Thoracic aorta (tissue), 2 donors: ENCODE results near the gene MMAB. TPM values are rescaled to one million over a fixed set of nuclear protein-coding genes. Genes with fewer than 3 reads are reported as not detected.

ENCODE experiments used
- ATAC-seq: fragments of 150-250 bp; one replicate; pipeline ENCODE4 v1.8.0; 2017; ENCODE audit warnings: low read depth; ENCODE audit not compliant: insufficient number of reproducible peaks, low FRiP score
- DNase-seq: peaks from one replicate; pipeline ENCODE4 v3.0.0-alpha.2; 2020; ENCODE audit warnings: low spot score
- H3K27ac ChIP-seq, 2 donors: fragments of 200-600 bp; sonication (generic); 1 replicate in 1 of 2; 2 replicates in 1 of 2; pipeline ENCODE4 v1.5.1; 2016; ENCODE audit warnings: mild to moderate bottlenecking in 2 of 2, moderate library complexity in 2 of 2
- H3K27me3 ChIP-seq: fragments of 200-600 bp; sonication (generic); replicated peaks from 2 replicates; pipeline ENCODE4 v1.6.0; 2016; ENCODE audit warnings: mild to moderate bottlenecking; ENCODE audit not compliant: insufficient read depth
- H3K36me3 ChIP-seq: fragments of 200-600 bp; sonication (generic); one replicate; pipeline ENCODE4 v1.5.1; 2016
- H3K4me1 ChIP-seq, 2 donors: fragments of 200-600 bp; sonication (generic); 1 replicate in 1 of 2; 2 replicates in 1 of 2; pipeline versions ENCODE4 v1.5.1 to v1.6.0; 2016; ENCODE audit warnings: low read depth in 2 of 2, mild to moderate bottlenecking in 1 of 2; ENCODE audit not compliant: control insufficient read depth in 1 of 2
- H3K4me3 ChIP-seq: fragments of 200-600 bp; sonication (generic); 2 replicates; pipeline ENCODE4 v1.5.1; 2016; ENCODE audit warnings: mild to moderate bottlenecking
- H3K9me3 ChIP-seq: fragments of 200-600 bp; sonication (generic); 2 replicates; pipeline ENCODE4 v1.5.1; 2016
- CTCF ChIP-seq: fragments of 200-600 bp; sonication (generic); IDR thresholded peaks from one replicate; pipeline ENCODE4 v1.5.1; 2019; ENCODE audit warnings: antibody characterized with exemption
- total RNA-seq, 2 donors: library from RNA; depleted of rRNA; stranded (reverse); fragments of >200 nt; gene quantifications; one replicate each; pipeline versions ENCODE4 v1.1.0 to v1.2.3, GENCODE V29; 2016

The MMAB gene
- total RNA-seq, 2 donors from 2014 or later = 18.7 to 32.4 TPM

- TF ChIP-seq CTCF = no peak
- Histone ChIP-seq H3K36me3 (no peaks in the 10 kb centered on the region), H3K27ac (no peak overlapping the region), H3K4me3 (no peak overlapping the region), H3K27me3 (no peaks in the 10 kb centered on the region), H3K9me3 (no peaks in the 10 kb centered on the region), H3K4me1 (peaks cover 0 to 9% of the 10 kb centered on the region in 2 donors)
- DNase-seq = no peak
- no peak for ATAC-seq
These were observed 28.3 kb upstream of the MMAB start for GRCh38 chr12:109601557-109601956.

- H3K4me3 ChIP-seq = no peak overlapping the region
- no peak for DNase-seq
- H3K27me3 ChIP-seq = no peaks in the 10 kb centered on the region
- H3K4me1 ChIP-seq = peaks cover 0 to 8% of the 10 kb centered on the region in 2 donors
- H3K9me3 ChIP-seq = no peaks in the 10 kb centered on the region
- H3K36me3 ChIP-seq = no peaks in the 10 kb centered on the region
- no peak for ATAC-seq
- no peak overlapping the region for H3K27ac ChIP-seq
- TF ChIP-seq CTCF = no peak
These were observed 27.7 kb upstream of the MMAB start for GRCh38 chr12:109600995-109601394.

GRCh38 chr12:109600481-109600880 is 27.2 kb upstream of the MMAB start:
- Histone ChIP-seq H3K4me3 (no peak overlapping the region), H3K4me1 (peaks cover 0 to 8% of the 10 kb centered on the region in 2 donors), H3K27me3 (no peaks in the 10 kb centered on the region), H3K27ac (no peak overlapping the region), H3K36me3 (no peaks in the 10 kb centered on the region), H3K9me3 (no peaks in the 10 kb centered on the region)
- ATAC-seq (no peak), DNase-seq (no peak)
- TF ChIP-seq CTCF = no peak

- H3K27ac ChIP-seq = no peak overlapping the region
- ATAC-seq = no peak
- no peaks in the 10 kb centered on the region for H3K9me3 ChIP-seq
- peaks cover 0 to 8% of the 10 kb centered on the region in 2 donors for H3K4me1 ChIP-seq
- no peak for TF ChIP-seq CTCF
- no peak for DNase-seq
- no peaks in the 10 kb centered on the region for H3K36me3 ChIP-seq
- no peaks in the 10 kb centered on the region for H3K27me3 ChIP-seq
- H3K4me3 ChIP-seq = no peak overlapping the region
These were observed 25.8 kb upstream of the MMAB start for GRCh38 chr12:109599087-109599486.

GRCh38 chr12:109598428-109598854 is 25.1 kb upstream of the MMAB start:
- DNase-seq = no peak
- H3K4me1 ChIP-seq = peaks cover 0 to 8% of the 10 kb centered on the region in 2 donors
- no peak for TF ChIP-seq CTCF
- H3K27ac ChIP-seq = no peak overlapping the region
- H3K36me3 ChIP-seq = no peaks in the 10 kb centered on the region
- H3K4me3 ChIP-seq = no peak overlapping the region
- H3K27me3 ChIP-seq = no peaks in the 10 kb centered on the region
- H3K9me3 ChIP-seq = no peaks in the 10 kb centered on the region
- no peak for ATAC-seq
